IMR-90 (cell line): ENCODE measurements around the gene CRACR2B. TPM values are rescaled to one million over a fixed set of nuclear protein-coding genes. Genes with fewer than 3 reads are reported as not detected.

Experiments used
- ATAC-seq: fragments of 200-7000 bp; cut with Tn5 transposase; 2 replicates; pipeline ENCODE4 v1.9.1; 2020; ENCODE audit warnings: low read depth, mild to moderate bottlenecking, moderate library complexity
- BruUV-seq: library from RNA; stranded (reverse); fragments of 400-500 nt; replicated peaks from 2 replicates; lab custom pipeline; 2021; lab: Mats Ljungman, UMichigan
- CTCF ChIA-PET: fragments of 300-600 bp; formaldehyde crosslinking; extraction: SDS; loops from one replicate; lab custom pipeline; 2021; ENCODE audit warnings: antibody characterized with exemption; lab: Yijun Ruan, JAX
- POLR2A ChIA-PET: fragments of 300-600 bp; sonication (Branson Sonifier 250); formaldehyde crosslinking; loops from one replicate; lab custom pipeline; 2022; ENCODE audit warnings: antibody characterized with exemption; ENCODE audit not compliant: unreplicated experiment; lab: Charles Lee
- DNase-seq: peaks from one replicate; pipeline ENCODE4 v3.0.0; 2013
- H2AFZ ChIP-seq: replicated peaks from 2 replicates; pipeline ENCODE3; 2013; ENCODE audit warnings: low read length, mild to moderate bottlenecking; ENCODE audit not compliant: poor library complexity
- H2AK5ac ChIP-seq: 2 replicates; pipeline ENCODE4 v1.6.1; 2013; ENCODE audit warnings: low read depth, low read length, inconsistent platforms
- H2AK9ac ChIP-seq: replicated peaks from 2 replicates; pipeline ENCODE3; 2013; ENCODE audit warnings: mild to moderate bottlenecking, low read depth, low read length, moderate library complexity; ENCODE audit not compliant: poor library complexity
- H2BK120ac ChIP-seq: 2 replicates; pipeline ENCODE4 v1.6.1; 2013; ENCODE audit warnings: low read depth, low read length, inconsistent platforms
- H2BK15ac ChIP-seq: 3 replicates; pipeline ENCODE4 v1.6.1; 2013; ENCODE audit warnings: low read depth, low read length, inconsistent platforms
- H2BK20ac ChIP-seq: 2 replicates; pipeline ENCODE4 v1.6.1; 2013; ENCODE audit warnings: low read depth, mild to moderate bottlenecking, inconsistent platforms, low read length, moderate library complexity
- H2BK5ac ChIP-seq: 2 replicates; pipeline ENCODE4 v1.6.1; 2013; ENCODE audit warnings: mild to moderate bottlenecking, low read depth, low read length, inconsistent platforms; ENCODE audit not compliant: poor library complexity, severe bottlenecking
- H3K14ac ChIP-seq: replicated peaks from 2 replicates; pipeline ENCODE4 v1.6.1; 2013; ENCODE audit warnings: low read depth, low read length, inconsistent platforms
- H3K18ac ChIP-seq: 2 replicates; pipeline ENCODE4 v1.6.1; 2013; ENCODE audit warnings: low read depth, low read length, control low read depth
- H3K23ac ChIP-seq: 2 replicates; pipeline ENCODE4 v1.6.1; 2013; ENCODE audit warnings: low read depth, low read length, inconsistent platforms
- H3K27ac ChIP-seq: 2 replicates; pipeline ENCODE4 v1.5.1; 2013; ENCODE audit warnings: mild to moderate bottlenecking, control low read depth, low read length; ENCODE audit not compliant: insufficient read depth
- H3K27me3 ChIP-seq: 2 replicates; pipeline ENCODE4 v1.6.1; 2013; ENCODE audit warnings: low read length; ENCODE audit not compliant: control insufficient read depth, insufficient read depth
- H3K36me3 ChIP-seq: 2 replicates; pipeline ENCODE4 v1.6.1; 2013; ENCODE audit warnings: low read length, mixed read lengths; ENCODE audit not compliant: control insufficient read depth, insufficient read depth
- H3K4ac ChIP-seq: 2 replicates; pipeline ENCODE4 v1.6.1; 2013; ENCODE audit warnings: low read depth, low read length, inconsistent platforms
- H3K4me1 ChIP-seq: 2 replicates; pipeline ENCODE4 v1.6.1; 2013; ENCODE audit warnings: low read length, mixed read lengths; ENCODE audit not compliant: control insufficient read depth, insufficient read depth
- H3K4me2 ChIP-seq: 2 replicates; pipeline ENCODE4 v1.6.1; 2013; ENCODE audit warnings: low read depth, mild to moderate bottlenecking, control low read depth, low read length, moderate library complexity
- H3K4me3 ChIP-seq: 2 replicates; pipeline ENCODE4 v1.5.1; 2013; ENCODE audit warnings: low read depth, mild to moderate bottlenecking, control low read depth, low read length, moderate library complexity; ENCODE audit not compliant: insufficient read depth
- H3K56ac ChIP-seq: 2 replicates; pipeline ENCODE4 v1.6.1; 2013; ENCODE audit warnings: low read length, inconsistent platforms; ENCODE audit not compliant: insufficient read depth; ENCODE audit errors: extremely low read depth
- H3K79me1 ChIP-seq, 2 experiments: 2 replicates each; pipeline ENCODE4 v1.6.1; 2013; ENCODE audit warnings: low read length in 2 of 2, inconsistent platforms in 1 of 2, low read depth in 1 of 2
- H3K9ac ChIP-seq: 2 replicates; pipeline ENCODE4 v1.6.1; 2013; ENCODE audit warnings: low read depth, low read length, control low read depth
- H3K9me1 ChIP-seq: 2 replicates; pipeline ENCODE4 v1.6.1; 2013; ENCODE audit warnings: low read length, inconsistent platforms; ENCODE audit not compliant: insufficient read depth
- H3K9me3 ChIP-seq: 2 replicates; pipeline ENCODE4 v1.6.1; 2013; ENCODE audit warnings: low read length; ENCODE audit not compliant: control insufficient read depth, insufficient read depth
- H4K20me1 ChIP-seq: 2 replicates; pipeline ENCODE4 v1.6.1; 2013; ENCODE audit warnings: low read length, inconsistent platforms; ENCODE audit not compliant: insufficient read depth
- H4K5ac ChIP-seq: 2 replicates; pipeline ENCODE4 v1.6.1; 2013; ENCODE audit warnings: mild to moderate bottlenecking, low read depth, low read length, control low read depth
- H4K8ac ChIP-seq, 2 experiments: 2 replicates each; pipeline ENCODE4 v1.6.1; 2013; ENCODE audit warnings: low read depth in 2 of 2, low read length in 2 of 2, control low read depth in 1 of 2, inconsistent platforms in 1 of 2
- H4K91ac ChIP-seq: 2 replicates; pipeline ENCODE4 v1.6.1; 2013; ENCODE audit warnings: low read depth, low read length, inconsistent platforms; ENCODE audit not compliant: insufficient read depth
- BHLHE40 ChIP-seq: fragments of 150-350 bp; IDR thresholded peaks from 2 replicates; pipeline ENCODE4 v1.6.1; 2016; ENCODE audit warnings: mild to moderate bottlenecking, low read depth, low read length
- CEBPB ChIP-seq: IDR thresholded peaks from 2 replicates; pipeline ENCODE4 v1.6.1; 2012; ENCODE audit warnings: low read depth, low read length, improper control_type of control experiment
- CHD1 ChIP-seq: IDR thresholded peaks from 2 replicates; pipeline ENCODE4 v1.6.1; 2012; ENCODE audit warnings: low read depth, low read length, improper control_type of control experiment
- CTCF ChIP-seq: conservative IDR thresholded peaks from 2 replicates; pipeline ENCODE4 v1.5.1; 2012; ENCODE audit warnings: mild to moderate bottlenecking, low read depth, low read length, improper control_type of control experiment
- ELK1 ChIP-seq: fragments of 150-350 bp; IDR thresholded peaks from 2 replicates; pipeline ENCODE4 v1.6.1; 2016; ENCODE audit warnings: low read depth, mild to moderate bottlenecking, low read length, moderate library complexity, borderline replicate concordance
- FOS ChIP-seq: fragments of 150-350 bp; IDR thresholded peaks from 2 replicates; pipeline ENCODE4 v1.6.1; 2016; ENCODE audit warnings: low read depth, low read length
- MAFK ChIP-seq: IDR thresholded peaks from 2 replicates; pipeline ENCODE4 v1.6.1; 2012; ENCODE audit warnings: low read depth, low read length, improper control_type of control experiment
- MAZ ChIP-seq: IDR thresholded peaks from 2 replicates; pipeline ENCODE4 v1.6.1; 2012; ENCODE audit warnings: low read depth, mild to moderate bottlenecking, low read length, improper control_type of control experiment, moderate library complexity, borderline replicate concordance
- MXI1 ChIP-seq: IDR thresholded peaks from 2 replicates; pipeline ENCODE4 v1.6.1; 2012; ENCODE audit warnings: low read depth, mild to moderate bottlenecking, low read length, moderate library complexity, borderline replicate concordance
- NFE2L2 ChIP-seq: fragments of 150-350 bp; IDR thresholded peaks from 2 replicates; pipeline ENCODE4 v1.6.1; 2016; ENCODE audit warnings: low read depth, mild to moderate bottlenecking, low read length
- POLR2A ChIP-seq: IDR thresholded peaks from 2 replicates; pipeline ENCODE4 v1.6.1; 2012; ENCODE audit warnings: mild to moderate bottlenecking, low read depth, low read length
- RAD21 ChIP-seq: IDR thresholded peaks from 2 replicates; pipeline ENCODE4 v1.6.1; 2012; ENCODE audit warnings: low read length, improper control_type of control experiment
- RCOR1 ChIP-seq: IDR thresholded peaks from 2 replicates; pipeline ENCODE4 v1.6.1; 2012; ENCODE audit warnings: mild to moderate bottlenecking, low read length, improper control_type of control experiment; ENCODE audit not compliant: insufficient replicate concordance
- RFX5 ChIP-seq: IDR thresholded peaks from 2 replicates; pipeline ENCODE4 v1.8.0; 2012; ENCODE audit warnings: low read depth, mild to moderate bottlenecking, low read length, moderate library complexity
- SMC3 ChIP-seq: fragments of 150-350 bp; IDR thresholded peaks from 2 replicates; pipeline ENCODE4 v1.6.1; 2016; ENCODE audit warnings: low read depth, mild to moderate bottlenecking, antibody characterized with exemption, low read length, moderate library complexity
- USF2 ChIP-seq: fragments of 150-350 bp; IDR thresholded peaks from 2 replicates; pipeline ENCODE4 v1.6.1; 2017; ENCODE audit warnings: mild to moderate bottlenecking, antibody characterized with exemption, low read length, low read depth
- WGBS, 2 experiments: methylation state at CpG; one replicate each; pipeline versions ENCODE4 v1.1.5 to v1.1.7; 2013; ENCODE audit warnings: missing lambda C conversion rate in 2 of 2; ENCODE audit not compliant: insufficient read length in 1 of 2; ENCODE audit errors: extremely low coverage in 2 of 2; 5-methylcytosine and 5-hydroxymethylcytosine counted together
- dilution Hi-C: fragments of 300-500 bp; cut with HindIII; formaldehyde crosslinking; loops from one replicate; pipeline ENCODE4 v1.14.3; 2018; ENCODE audit warnings: low sequenced_read_pairs; ENCODE audit not compliant: unreplicated experiment
- in situ Hi-C: fragments of 300-500 bp; cut with MboI; formaldehyde crosslinking; loops from 3 replicates; pipeline ENCODE4 v1.14.3; 2019; ENCODE audit warnings: low sequenced_read_pairs, inconsistent platforms, mixed read lengths
- intact Hi-C: fragments of 100-400 bp; cut with micrococcal nuclease; formaldehyde crosslinking; loops from 2 replicates; pipeline ENCODE4 v1.10.0; 2022
- polyA plus RNA-seq, 3 experiments: library from polyadenylated mRNA; depleted of rRNA; stranded (reverse); fragments of >200 nt; gene quantifications; 2 replicates each; pipeline ENCODE4 v1.2.3, GENCODE V29; 2012; ENCODE audit warnings: low replicate concordance in 1 of 3
- total RNA-seq: library from RNA; depleted of rRNA; stranded (reverse); fragments of >200 nt; gene quantifications from 2 replicates; pipeline ENCODE4 v1.2.3, GENCODE V29; 2012

Gene CRACR2B
- total and polyA plus RNA-seq, 2 of the 4 experiments (the other 2 are of a cell fraction), result 0.54 to 2.5 TPM

GRCh38 chr11:788009-788640, 39.6 kb upstream of the CRACR2B start:
- Histone ChIP-seq H4K5ac (no peak overlapping the region), H3K18ac (no peak overlapping the region), H3K9ac (no peak overlapping the region), H2BK20ac (no peak overlapping the region), H3K9me1 (no peaks in the 10 kb centered on the region), H3K9me3 (no peaks in the 10 kb centered on the region), H3K56ac (no peak overlapping the region), H2BK5ac (no peak overlapping the region), H3K4me2 (no peak overlapping the region), H3K23ac (no peak overlapping the region), H3K36me3 (peaks cover 10% of the 10 kb centered on the region; the same call in 1 of the 2 replicates), H4K20me1 (peaks cover 5% of the 10 kb centered on the region), H2BK120ac (no peak overlapping the region), H4K91ac (no peak overlapping the region), H3K79me1 (peaks cover 0 to 4% of the 10 kb centered on the region in 2 experiments; a peak in 2 of 4 replicates), H3K4ac (no peak overlapping the region), H4K8ac (no peak overlapping the region), H2AFZ (no peak overlapping the region), H3K27me3 (no peaks in the 10 kb centered on the region), H2AK5ac (no peak overlapping the region), H3K4me1 (peaks cover 9% of the 10 kb centered on the region), H3K4me3 (no peak overlapping the region), H2BK15ac (no peak overlapping the region), H3K27ac (no peak overlapping the region), H2AK9ac (no peak overlapping the region), H3K14ac (no peak overlapping the region)
- intact Hi-C loops (no loop called here), dilution Hi-C loops (no loop called here), in situ Hi-C loops (no loop called here)
- ChIA-PET POLR2A (no interaction called here), CTCF (no interaction called here)
- no peak for ATAC-seq
- no peak for DNase-seq
- BruUV-seq, result no TSS peak
- TF ChIP-seq MAZ (no peak), POLR2A (no peak), ELK1 (no peak), USF2 (no peak), BHLHE40 (no peak), RCOR1 (no peak), CHD1 (no peak), FOS (no peak), RFX5 (no peak), MAFK (no peak), SMC3 (no peak), CEBPB (no peak), RAD21 (no peak), NFE2L2 (no peak), CTCF (no peak), MXI1 (no peak)
- 90% methylated on average over 4 of the region's 28 CpGs; no CpG with 5 or more reads in 1 of the 2 experiments for WGBS, 2 experiments
